ENCODE results near the gene SPATA18. TPM values are rescaled to one million over a fixed set of nuclear protein-coding genes. Genes with fewer than 3 reads are reported as not detected.

SPATA18 gene
- total and polyA plus RNA-seq, 2 of the 8 experiments (the other 6 are each of a cell fraction or from before 2014, with no cell fraction given), result 1.4 to 2.4 TPM

DNA sequence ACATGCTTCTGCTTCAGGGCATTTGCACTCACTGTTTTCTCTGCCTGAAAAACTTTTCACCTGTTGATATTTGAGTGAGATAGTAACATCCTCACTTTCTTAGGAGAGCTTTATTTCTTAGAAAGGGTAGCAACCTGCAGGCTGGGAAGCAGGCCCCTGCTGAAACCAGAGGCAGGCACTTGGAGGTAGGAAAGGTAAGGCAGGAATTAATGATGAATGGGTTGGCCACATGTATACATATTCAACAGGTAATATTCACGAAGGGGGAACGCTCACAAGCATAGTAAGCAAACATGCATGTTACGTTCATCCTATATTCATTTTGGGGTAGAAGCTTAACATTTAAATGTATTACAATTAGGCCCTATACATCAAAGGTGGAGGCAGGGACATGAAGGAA, 3.1 kb downstream of the SPATA18 start:
- Histone ChIP-seq H3K79me1 (ENCODE audit: low read depth, low read length) (no peaks in the 10 kb centered on the region), H3K23ac (ENCODE audit: insufficient read length) (no peak overlapping the region), H2BK120ac (replicated peaks; ENCODE audit: low read depth, low read length) (no peak overlapping the region), H2BK15ac (ENCODE audit: low read length) (no peak overlapping the region), H4K20me1 (replicated peaks in 1 of 2; ENCODE audit: control insufficient read depth in 1 of 2, insufficient read depth in 2 of 2, low read length in 2 of 2) (no peaks in the 10 kb centered on the region), H4K91ac (replicated peaks; ENCODE audit: insufficient read length, low read length) (no peak overlapping the region), H2AFZ (ENCODE audit: low read length) (no peak overlapping the region), H4K5ac (ENCODE audit: insufficient read length, low read depth, low read length) (no peak overlapping the region), H4K8ac (ENCODE audit: extremely low read depth, insufficient read depth, low read length) (no peak overlapping the region), H3K4me1 (replicated peaks in 1 of 4; ENCODE audit: control insufficient read depth in 3 of 4, insufficient read depth in 4 of 4, low read length in 3 of 4) (peaks cover 0 to 2% (median 0%) of the 10 kb centered on the region in 4 experiments; a peak in 3 of 7 replicates), H3K4me3 (ENCODE audit: extremely low read depth in 1 of 4, insufficient read depth in 2 of 4, low read depth in 3 of 4, low read length in 4 of 4) (no peak overlapping the region), H3K79me2 (ENCODE audit: control insufficient read depth in 1 of 2, insufficient read depth in 2 of 2, low read length in 2 of 2) (no peaks in the 10 kb centered on the region), H3K56ac (replicated peaks; ENCODE audit: insufficient read length, low read depth, low read length) (no peak overlapping the region), H3K9ac (replicated peaks in 1 of 4; ENCODE audit: extremely low read depth in 1 of 4, low read depth in 3 of 4, low read length in 3 of 4) (no peak overlapping the region), H2BK20ac (ENCODE audit: low read length) (no peak overlapping the region), H3K14ac (ENCODE audit: insufficient read length) (no peak overlapping the region), H2AK5ac (ENCODE audit: low read depth, low read length) (no peak overlapping the region), H3K27ac (ENCODE audit: low read depth, low read length) (no peak overlapping the region), H2BK5ac (ENCODE audit: low read depth, low read length) (no peak overlapping the region), H3K27me3 (replicated peaks in 1 of 4; ENCODE audit: control insufficient read depth in 3 of 4, extremely low read depth in 1 of 4, insufficient read depth in 3 of 4, low read length in 3 of 4) (peaks cover 1 to 13% (median 10%) of the 10 kb centered on the region in 4 experiments; a peak in 6 of 7 replicates), H3K4me2 (ENCODE audit: insufficient read depth in 1 of 2, low read depth in 2 of 2, low read length in 2 of 2) (no peak overlapping the region), H3K23me2 (ENCODE audit: low read depth, low read length) (peaks cover 8% of the 10 kb centered on the region), H3K9me3 (ENCODE audit: insufficient read depth in 2 of 2, low read depth in 1 of 2, low read length in 1 of 2) (peaks cover 0 to 3% of the 10 kb centered on the region in 2 experiments; a peak in 1 of 4 replicates), H3K4ac (replicated peaks; ENCODE audit: insufficient read length, low read depth, low read length) (no peak overlapping the region), H3K18ac (ENCODE audit: extremely low read depth, low read length) (no peak overlapping the region), H2BK12ac (ENCODE audit: low read depth, low read length) (no peak overlapping the region), H3K36me3 (ENCODE audit: control insufficient read depth in 2 of 4, insufficient read depth in 4 of 4, low read length in 3 of 4) (no peaks in the 10 kb centered on the region)
- WGBS, 2 experiments (ENCODE audit: extremely low coverage in 1 of 2, insufficient coverage in 1 of 2, insufficient read length in 1 of 2, insufficient replicate concordance in 2 of 2, low coverage in 1 of 2, low lambda C conversion rate in 2 of 2, missing lambda C conversion rate in 1 of 2), result 88% methylated on average over 3 of the region's 3 CpGs; no CpG with 5 or more reads in 1 of the 2 experiments
- FAIRE-seq (no peak), DNase-seq (ENCODE audit: low read depth in 1 of 2, low spot score in 2 of 2) (no peak)
- POLR2A ChIA-PET (ENCODE audit: partially characterized antibody), result no interaction called here
- CTCF ChIA-PET (ENCODE audit: partially characterized antibody), result no interaction called here
- TF ChIP-seq TAF1 (IDR thresholded peaks at IDR 0.05; ENCODE audit: low read depth, low read length), result no peak
- TF ChIP-seq CHD1 (IDR thresholded peaks at IDR 0.05; ENCODE audit: low read depth, low read length), result no peak
- no peak for TF ChIP-seq EP300 (IDR thresholded peaks at IDR 0.05; ENCODE audit: borderline replicate concordance in 1 of 2, low read depth in 2 of 2, low read length in 2 of 2)
- no peak for TF ChIP-seq RAD21 (IDR thresholded peaks at IDR 0.05 in 1 of 2, conservative IDR thresholded peaks at IDR 0.05 in 1 of 2; ENCODE audit: low read depth in 2 of 2, low read length in 2 of 2)
- no peak for TF ChIP-seq SUZ12 (IDR thresholded peaks at IDR 0.05; ENCODE audit: low read length)
- no peak for TF ChIP-seq RNF2 (IDR thresholded peaks at IDR 0.05; ENCODE audit: borderline replicate concordance, low read depth, low read length, missing control alignments, poor library complexity, severe bottlenecking)
- TF ChIP-seq SRF (IDR thresholded peaks at IDR 0.05; ENCODE audit: low read depth, low read length), result no peak
- no peak for TF ChIP-seq NRF1 (IDR thresholded peaks at IDR 0.05; ENCODE audit: low read depth, low read length)
- no peak for TF ChIP-seq BCL11A (IDR thresholded peaks at IDR 0.05; ENCODE audit: low read depth in 2 of 2, low read length in 2 of 2)
- TF ChIP-seq TAF7 (optimal IDR thresholded peaks at IDR 0.05; ENCODE audit: borderline replicate concordance, low read depth, low read length), result no peak
- no peak for TF ChIP-seq KDM1A (IDR thresholded peaks at IDR 0.05; ENCODE audit: borderline replicate concordance, low read length)
- no peak for TF ChIP-seq HDAC2 (IDR thresholded peaks at IDR 0.05; ENCODE audit: borderline replicate concordance in 1 of 2, low read depth in 2 of 2, low read length in 2 of 2)
- TF ChIP-seq TEAD4 (IDR thresholded peaks at IDR 0.05; ENCODE audit: low read depth, low read length), result no peak
- TF ChIP-seq BRCA1 (IDR thresholded peaks at IDR 0.05; ENCODE audit: low read depth, low read length), result no peak

Measured in H1 (cell line).